NCI-H2227 treated with DMSO at 0.1 percent for 48 hours (cell line): ENCODE measurements around the gene SELENOF.

Experiments
- DNase-seq: peaks from one replicate; lab custom pipeline; 2025; lab: John Stamatoyannopoulos, UW

Gene SELENOF

DNA sequence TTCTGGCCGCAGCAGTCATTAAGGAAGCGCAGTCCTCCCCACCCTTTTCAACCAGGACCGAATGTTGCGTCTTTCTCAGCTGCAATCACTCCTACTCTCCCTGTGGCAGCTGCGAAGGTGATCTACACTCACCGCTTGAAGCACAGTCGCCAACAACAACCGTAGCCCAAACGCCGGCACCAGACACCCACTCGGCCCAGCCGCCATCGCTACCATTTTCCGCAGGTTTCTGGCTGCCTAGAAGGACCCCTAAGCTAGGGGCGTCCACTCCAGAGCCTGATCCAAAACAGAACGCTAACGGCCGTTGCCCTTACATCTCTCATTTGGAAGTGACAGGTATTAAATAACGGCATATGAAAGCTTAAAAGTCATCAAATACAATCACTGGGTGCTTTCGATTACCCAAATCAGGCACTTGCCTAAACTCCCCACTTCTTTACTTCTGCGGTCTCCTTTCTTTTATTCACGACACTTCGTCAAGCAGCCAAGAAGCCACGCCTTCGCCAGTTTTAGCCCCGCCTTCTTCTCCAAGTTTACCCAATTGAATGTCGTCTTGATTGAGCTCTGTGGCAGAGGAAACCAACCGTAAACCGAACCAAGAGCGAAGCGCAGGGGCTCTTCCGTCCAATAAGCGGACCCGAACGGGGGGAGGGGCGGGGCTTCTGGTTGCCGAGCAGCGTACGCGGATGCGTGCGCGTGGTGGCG is at the start of gene SELENOF:
Gene SELENOF, minus strand, starts transcription at position 231 of the 705 bp plus-strand sequence. Its CDS starts 15 bp downstream, at position 216.
- peak; percentile 99 for DNase-seq

DNA sequence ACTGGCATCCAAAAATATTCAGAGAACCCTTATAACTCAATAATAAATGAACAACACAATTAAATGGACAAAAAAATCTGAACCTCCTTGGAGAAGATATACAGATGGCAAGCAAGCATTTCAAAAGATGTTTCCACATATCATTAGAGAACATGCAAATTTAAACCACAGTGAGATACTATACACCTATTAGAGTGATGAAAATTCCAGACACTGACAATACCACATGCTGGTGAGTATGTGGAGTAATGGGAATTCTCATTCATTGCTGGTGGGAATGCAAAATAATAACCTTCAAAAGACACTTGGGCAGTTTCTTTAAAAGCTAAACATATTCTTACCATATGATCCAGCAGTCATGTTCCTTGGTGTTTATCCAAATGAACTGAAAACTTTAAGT is 46.6 kb upstream of the SELENOF start:
- no peak for DNase-seq

DNA sequence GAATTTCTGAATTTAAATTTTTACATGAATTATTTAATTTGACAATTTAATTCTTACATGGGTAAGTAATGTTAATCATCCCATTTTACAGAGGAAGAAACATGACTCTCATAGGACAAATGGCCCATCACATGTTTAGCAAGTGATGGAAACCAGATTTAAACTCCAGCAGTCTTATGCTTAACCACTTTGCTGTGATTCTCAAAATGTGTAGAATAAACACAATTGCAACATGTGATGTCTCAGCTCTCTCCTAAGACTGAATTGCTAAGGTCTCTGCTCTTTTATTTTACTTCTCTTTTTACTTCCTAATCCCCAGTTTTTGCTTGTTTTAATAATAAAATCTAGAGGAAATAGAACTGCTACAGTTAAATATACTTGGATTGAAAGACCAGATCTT is 43.3 kb upstream of the SELENOF start:
- DNase-seq = no peak

DNA sequence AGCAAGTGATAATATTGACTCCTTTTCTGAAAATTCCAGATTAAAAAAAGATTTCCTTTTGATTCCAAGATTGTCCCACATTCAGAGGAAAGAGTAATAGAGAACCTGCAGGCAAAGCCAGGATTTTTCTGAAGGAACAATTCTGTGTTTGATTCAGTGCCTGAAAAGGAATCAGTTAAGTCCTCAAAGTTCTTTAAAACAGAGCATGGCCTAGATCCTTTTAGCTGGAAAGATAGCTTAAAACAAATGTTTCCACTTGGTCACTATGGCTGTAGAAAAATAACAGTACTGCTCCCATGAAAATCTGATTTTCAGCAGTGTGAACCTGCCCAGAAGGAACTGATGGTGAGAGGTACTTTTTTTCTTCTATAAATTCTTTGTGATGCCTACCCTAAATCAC is 42.3 kb upstream of the SELENOF start:
- DNase-seq = no peak

DNA sequence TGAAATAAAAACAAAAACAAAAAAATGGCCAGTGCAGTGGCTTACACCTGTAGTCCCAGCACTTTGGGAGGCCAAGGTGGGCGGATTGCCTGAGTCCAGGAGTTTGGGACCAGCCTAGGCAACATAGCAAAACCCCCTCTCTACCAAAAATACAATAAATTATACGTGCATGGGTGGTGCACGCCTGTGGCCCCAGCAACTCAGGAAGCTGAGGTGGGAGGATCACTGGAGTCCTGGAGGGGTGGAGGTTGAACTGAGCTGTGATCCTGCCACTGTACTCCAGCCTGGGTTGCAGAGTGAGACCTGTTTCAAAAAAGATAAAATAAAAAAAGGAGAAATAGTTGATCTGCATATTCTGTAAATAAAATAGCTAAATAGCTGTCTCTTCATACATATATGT is 41.8 kb upstream of the SELENOF start:
- DNase-seq = no peak

DNA sequence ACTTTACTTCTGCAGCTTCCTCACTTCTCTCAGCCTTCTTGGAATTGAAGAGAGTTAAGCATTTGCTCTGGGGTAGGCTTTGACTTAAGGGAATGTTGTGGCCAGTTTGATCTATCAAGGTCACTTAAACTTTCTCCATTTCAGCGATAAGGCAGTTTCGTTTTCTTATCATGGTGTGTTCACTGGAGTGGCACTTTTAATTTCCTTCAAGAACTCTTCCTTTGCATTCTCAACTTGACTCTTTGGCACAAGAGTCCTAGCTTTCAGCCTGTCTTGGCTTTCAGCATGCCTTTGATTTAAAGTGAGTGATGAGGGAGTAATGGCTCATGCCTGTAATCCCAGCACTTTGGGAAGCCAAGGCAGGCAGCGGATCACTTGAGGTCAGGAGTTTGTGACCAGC is 39.2 kb upstream of the SELENOF start:
- no peak for DNase-seq

DNA sequence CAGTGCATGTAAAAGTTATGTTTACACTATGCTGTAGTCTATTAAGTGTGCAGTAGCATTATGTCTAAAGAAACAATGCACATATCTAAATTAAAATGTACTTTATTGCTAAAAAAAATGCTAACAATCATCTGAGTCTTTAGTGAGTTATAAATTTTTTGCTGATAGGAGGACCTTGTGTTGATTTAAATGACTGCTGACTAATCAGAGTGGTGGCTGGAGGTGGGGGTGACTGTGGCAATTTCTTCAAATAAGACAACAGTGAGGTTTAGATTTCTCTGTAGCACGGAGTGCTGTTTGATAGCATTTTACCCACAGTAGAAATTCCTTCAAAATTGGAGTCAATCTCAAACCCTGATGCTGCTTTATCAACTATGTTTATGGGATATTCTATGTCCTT is 37.5 kb upstream of the SELENOF start:
- no peak for DNase-seq

DNA sequence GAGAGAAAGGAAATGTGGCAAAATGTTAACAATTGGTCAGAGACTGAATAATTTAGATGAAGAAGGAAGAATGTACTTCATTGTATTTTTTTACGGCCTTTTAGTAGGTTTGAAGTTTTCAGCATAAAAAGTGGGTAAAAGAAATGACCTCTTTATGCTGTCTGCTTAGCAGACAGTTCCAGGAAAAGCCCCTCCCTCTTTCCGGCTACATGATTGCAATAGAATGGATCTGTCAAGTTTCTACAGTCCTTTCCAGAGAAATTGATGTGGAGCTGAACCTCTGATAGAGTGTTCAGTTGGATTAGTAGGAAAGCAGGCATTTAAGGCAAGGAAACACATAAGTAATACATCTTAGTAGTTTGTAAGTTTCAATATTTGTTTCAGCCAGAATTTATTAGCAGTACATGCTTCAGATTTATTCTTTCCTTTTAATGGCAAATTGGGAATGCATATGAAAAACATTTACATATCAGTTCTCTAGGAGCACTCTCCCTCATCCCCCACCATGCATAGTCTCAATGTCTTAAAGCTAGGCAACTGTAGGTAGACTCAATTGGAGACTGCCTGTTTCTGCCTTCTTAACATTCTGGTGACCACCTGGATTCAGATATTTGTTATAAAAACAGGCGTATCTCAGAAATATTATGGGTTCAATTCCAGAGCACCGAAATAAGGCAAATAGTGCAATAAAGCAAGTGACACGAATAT is 36.9 kb upstream of the SELENOF start:
- DNase-seq = no peak

DNA sequence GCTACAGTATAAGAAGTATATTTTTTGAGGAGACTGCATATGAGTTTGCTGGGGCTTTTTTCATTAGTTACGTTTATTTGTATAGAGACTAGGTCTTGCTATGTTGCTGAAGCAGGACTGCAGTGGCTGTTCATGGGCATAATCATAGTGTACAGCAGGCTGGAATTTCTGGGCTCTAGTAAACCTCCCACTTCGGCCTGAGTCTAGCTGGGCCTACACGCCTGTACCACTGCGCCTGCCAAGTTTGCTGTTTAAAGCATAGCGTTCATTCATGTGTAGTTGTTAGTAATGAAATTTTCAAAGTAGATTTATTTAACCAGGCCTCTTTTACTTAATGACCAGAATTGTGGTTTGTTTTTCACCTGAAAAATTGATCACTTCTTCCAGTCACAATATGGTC is 34.3 kb upstream of the SELENOF start:
- DNase-seq = no peak

DNA sequence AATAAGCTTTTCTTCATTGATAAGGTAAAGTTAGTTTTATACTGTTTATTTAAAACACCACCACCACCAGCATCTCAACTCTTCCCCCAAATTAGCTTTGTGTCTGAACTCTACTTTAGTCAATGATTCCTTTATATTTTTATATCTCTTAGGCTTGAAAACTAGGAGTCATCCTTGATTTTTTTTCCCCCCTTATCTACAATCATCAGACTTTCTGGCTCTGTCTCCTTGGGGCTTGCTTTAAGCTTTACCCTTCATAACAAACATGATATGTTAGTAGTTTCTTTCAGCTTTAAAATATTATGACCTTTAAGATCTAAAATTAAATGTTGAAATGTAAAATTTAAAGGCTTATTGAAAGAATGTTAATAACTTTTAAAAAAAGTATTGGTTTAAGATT is 28.8 kb upstream of the SELENOF start:
- no peak for DNase-seq

DNA sequence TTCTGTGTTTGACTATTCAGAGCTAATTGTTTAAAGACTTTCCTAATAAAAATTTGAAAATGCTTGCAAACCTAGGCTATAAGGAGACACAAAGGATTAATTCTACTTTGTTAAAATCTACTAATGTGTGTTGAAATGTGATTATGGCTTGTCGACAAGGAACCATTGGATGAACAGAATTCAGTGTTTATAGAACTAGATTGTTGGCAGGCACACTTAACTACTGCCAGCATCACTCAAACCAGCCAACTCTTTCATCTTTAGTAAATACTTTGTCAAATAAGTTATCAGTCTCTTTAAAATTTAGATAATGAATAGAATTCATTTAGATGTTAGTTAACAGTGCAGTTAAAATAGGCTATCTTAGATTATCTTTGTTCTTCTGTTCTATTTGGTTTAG is 28.1 kb upstream of the SELENOF start:
- no peak for DNase-seq

DNA sequence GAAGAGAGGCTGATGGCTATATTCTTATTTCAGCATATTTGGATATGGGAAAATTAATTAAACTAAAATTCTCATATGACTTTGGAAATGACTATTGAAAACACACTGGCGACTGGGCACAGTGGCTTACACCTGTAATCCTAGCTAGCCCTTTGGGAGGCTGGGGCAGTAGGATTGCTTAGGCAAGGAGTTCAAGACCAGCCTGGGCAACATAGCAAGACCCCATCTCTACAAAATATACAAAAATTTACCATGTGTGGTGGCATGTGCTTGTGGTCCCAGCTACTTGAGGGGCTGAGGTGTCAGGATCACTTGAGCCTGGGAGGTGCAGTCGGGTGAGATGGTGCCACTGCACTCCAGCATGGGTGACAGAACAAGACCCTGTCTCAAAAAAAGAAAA is 26.7 kb upstream of the SELENOF start:
- DNase-seq = no peak

DNA sequence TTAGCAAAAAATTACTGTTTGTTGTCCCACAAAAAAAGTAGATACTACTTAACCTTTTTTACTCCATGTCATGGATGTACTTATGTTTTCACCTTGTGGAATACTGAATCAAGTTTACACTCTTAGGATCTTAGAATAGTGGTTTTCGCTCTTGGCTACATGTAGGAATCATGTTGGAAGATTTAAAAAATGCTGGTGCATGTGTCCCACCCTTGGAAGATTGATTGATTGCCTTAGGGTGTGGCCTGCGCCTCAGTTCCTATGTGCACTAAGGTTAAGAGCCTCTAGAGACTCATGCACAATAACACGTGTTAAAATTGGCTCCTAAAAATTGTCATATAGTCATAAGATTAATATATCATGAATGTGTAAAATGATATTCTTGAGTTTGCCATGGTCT is 25.5 kb upstream of the SELENOF start:
- no peak for DNase-seq

DNA sequence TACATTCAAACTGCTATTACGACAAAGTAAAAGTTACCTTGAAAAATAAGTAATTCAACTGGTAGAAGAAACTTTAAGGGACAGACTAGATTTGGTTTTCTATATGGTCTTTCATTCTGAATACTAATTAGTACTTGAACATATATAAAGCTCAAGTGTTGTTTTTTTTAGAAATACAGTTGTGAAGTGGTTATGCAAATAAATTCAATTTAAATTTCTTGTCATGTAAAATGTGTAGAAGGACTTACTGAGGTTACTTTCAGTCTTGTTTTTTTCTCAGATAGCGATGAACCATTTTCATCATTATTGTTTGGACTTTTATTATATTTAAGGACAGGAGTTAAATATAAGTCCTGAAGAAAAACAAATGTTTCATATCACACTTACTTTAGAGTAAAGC is 24.9 kb upstream of the SELENOF start:
- DNase-seq = no peak

DNA sequence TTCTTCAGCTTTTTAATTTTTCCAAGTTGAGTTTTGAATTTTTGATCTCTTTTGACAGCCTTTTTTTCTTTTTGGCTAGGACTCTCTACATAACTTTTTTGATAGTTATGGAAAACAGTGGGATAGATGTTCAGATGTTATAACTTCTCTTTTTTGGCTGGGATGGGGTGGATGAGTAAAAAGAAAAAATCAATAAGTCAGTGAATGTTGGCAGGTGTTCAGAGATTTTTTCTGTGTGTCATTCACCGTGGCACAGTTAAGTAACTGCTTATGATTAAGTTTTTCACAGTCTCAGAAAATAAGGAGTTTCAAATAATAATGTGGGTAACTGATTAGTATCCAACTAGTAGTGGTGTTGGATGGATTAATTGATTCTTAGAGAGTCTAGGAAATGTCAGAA is 24.5 kb upstream of the SELENOF start:
- DNase-seq = no peak

DNA sequence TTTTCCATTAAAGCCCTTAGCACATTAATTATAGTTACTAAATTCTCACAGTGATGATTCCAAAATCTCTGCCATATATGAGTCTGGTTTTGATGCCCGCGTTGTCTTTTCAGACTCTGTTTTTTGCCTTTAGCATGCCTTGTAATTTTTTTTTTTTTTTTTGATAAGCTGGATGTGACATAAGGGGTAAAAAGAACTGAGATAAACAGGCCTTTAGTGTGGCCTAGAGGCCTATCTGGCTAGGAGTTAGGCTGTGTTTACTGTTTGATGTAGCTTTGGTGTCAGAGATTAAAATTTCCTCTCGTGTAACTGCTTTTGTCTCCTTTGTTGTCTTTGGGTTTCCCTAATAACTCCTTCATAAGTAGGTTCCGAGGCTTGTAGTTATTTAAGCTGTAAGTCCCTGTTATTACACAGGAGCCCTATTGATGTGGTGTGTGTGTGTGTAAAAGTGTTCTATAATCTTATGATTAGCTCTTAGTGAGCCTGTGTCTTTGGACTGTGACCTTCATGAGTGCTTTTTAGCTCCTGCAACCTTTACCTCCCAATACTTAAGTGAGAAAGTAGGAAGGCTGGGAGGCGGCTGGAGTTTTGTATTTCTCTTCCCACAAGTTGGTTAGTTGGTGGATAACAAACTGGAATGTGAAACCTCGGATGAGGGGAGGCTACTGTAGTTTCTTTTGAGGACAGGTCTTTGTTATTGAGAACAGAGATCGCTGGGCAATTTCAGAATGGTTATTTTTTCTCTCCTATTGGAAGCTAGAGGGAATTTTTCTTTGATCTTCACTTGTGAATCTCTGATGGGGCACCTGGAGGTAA is 19.8 kb upstream of the SELENOF start:
- DNase-seq = peak; percentile 83

DNA sequence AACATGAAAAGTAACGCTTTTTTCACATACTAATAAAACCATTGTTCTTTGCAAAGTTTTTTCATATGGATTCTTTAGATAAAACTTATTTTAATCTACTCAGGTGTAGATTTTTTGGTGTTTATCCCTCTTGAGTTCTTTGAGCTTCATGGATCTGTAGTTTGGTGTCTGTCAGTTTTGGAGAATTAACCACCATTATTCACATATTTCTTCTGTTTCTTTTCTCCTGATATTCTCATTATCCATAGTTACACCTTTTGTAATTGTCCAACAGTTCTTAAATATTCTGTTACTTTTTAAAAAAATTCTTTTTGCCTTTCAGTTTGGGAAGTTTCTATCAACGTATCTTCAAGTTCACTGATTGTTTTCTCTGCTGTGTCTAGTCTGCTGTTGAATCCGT is 19.1 kb upstream of the SELENOF start:
- DNase-seq = no peak

DNA sequence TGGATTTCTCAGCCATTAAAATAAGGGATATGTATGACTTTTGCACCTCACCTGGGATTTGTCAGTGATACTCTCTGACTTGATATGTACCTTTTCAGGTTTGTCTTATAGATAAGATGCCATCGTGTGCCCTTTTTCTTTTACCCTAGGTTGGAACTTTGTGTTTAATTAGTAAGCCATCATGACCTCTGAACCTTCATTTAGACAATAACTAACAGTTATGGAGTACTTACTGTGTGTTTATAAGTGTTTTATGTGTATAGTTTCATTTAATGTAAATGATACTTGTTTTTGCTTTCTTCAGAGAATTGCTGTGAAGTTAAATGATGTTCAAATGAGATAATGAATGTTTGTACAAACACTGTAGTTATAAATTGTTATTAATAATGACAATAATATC is 14.9 kb upstream of the SELENOF start:
- DNase-seq = no peak

DNA sequence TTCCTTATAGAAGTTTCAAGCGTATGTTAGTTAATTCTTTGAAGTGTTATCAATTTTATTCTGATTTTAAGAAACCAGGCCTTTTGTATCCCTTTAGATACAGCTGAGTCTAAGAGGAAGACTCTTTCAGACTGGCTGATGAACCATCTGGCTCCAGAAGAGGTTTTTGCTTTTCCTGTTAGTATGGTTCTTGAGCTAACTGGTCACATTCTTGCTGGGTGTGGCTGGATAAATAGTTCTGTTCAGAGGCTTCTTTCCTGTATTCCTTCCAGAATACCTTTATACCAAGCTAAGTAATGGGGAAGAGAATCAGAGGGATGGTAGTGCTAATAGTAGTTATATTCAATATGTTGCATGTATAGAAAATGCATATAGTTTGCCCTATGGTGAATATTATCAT is 13.0 kb upstream of the SELENOF start:
- DNase-seq = no peak

DNA sequence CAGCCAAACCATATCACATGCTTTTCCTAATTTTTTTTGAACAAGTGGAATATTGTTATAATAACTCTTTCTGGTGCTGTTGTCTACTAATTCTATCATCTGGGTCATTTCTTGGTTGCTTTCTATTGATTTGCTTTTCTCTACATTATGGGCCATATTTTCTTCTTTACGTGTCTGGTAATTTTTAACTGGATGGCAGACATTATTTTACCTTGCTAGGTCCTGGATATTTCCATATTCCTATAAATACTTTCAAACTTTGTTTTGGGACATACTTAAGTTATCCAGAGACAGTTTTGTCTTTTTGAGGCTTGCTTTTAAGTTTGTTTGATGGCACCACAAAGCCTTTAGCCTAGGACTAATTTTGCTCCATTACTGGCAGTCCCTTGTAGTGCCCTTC is 11.8 kb upstream of the SELENOF start:
- no peak for DNase-seq

DNA sequence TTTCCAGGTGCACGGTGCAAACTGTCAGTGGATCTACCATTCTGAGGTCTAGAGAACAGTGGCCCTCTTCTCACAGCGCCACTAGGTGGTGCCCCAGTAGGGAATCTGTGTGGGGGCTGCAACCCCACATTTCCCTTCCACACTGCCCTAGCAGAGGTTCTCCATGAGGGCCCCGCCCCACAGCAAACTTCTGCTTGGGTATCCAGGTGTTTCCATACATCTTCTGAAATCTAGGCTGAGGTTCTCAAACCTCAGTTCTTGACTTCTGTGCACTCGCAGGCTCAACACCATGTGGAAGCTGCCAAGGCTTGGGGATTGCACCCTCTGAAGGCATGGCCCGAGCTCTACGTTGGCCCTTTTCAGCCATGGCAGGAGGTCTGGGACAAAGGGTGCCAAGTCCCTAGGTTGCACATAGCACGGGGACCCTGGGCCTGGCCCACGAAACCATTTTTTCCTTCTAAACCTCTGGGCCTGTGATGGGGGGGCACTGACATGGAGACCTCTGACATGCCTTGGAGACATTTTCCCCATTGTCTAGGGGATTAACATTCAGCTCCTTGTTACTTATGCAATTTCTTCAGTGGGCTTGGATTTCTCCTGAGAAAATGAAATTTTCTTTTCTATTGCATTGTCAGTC is 10.5 kb upstream of the SELENOF start:
- no peak for DNase-seq

DNA sequence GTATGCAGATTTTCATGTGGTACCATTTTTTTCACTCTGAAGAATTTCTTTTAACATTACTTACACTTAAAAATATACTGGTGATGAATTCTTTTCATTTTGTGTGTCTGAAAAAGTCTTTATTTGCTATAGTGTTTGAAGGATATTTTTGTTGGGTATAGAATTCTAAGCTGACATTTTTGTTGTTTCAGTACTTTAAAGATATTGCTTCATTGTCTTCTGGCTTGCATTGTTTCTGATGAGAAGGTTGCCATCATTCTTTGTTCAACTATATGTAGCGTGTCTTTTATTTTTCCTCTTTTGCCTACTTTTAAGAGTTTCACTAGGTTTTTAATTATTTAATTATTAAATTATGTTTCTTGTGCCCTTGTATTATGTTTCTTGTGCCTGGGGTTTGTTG is 8.5 kb upstream of the SELENOF start:
- DNase-seq = no peak

DNA sequence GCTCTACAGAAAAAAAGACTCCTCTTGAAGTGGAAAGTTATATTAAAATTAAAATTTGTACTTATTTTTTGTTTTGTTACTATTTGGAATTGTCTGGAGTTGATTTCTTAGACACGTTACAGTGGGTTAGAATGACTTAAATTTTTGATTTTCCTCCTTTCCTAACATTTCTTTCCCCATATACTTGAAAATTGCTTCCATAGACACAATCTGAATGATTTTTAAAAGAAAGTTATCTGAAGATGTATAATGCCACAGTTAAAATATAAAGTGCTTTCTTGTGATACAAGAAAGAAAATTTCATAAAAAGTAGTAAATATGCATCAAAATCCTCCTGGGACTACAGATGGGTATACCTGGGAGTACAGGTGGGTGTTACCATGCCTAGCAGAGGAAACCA is 2.8 kb upstream of the SELENOF start:
- no peak for DNase-seq
